SU-DHL-6 (cell line): Measurements from ENCODE around the gene GPATCH2.

Experiments used
- H2AFZ ChIP-seq: fragments of 200-600 bp; sonication (generic); 2 replicates; pipeline ENCODE4 v1.6.1; 2014; ENCODE audit warnings: low read depth, mild to moderate bottlenecking, moderate library complexity, mixed read lengths, antibody characterized with exemption, low read length; ENCODE audit not compliant: severe bottlenecking
- H3F3A ChIP-seq: fragments of 200-600 bp; shearing (Covaris generic); 2 replicates; pipeline ENCODE4 v1.6.0; 2016; ENCODE audit warnings: antibody characterized with exemption, mild to moderate bottlenecking; ENCODE audit not compliant: insufficient read depth
- H3K27ac ChIP-seq: fragments of 200-600 bp; sonication (generic); 2 replicates; pipeline ENCODE4 v1.5.1; 2016; ENCODE audit warnings: low read depth, mild to moderate bottlenecking, low read length, moderate library complexity, mixed read lengths
- H3K27me3 ChIP-seq: fragments of 200-600 bp; sonication (generic), shearing (Covaris generic); 2 replicates; pipeline ENCODE4 v1.6.0; 2014; ENCODE audit warnings: mild to moderate bottlenecking, low read length
- H3K36me3 ChIP-seq: fragments of 200-600 bp; sonication (generic); 2 replicates; pipeline ENCODE4 v1.6.1; 2014; ENCODE audit warnings: mild to moderate bottlenecking, low read length, mixed read lengths
- H3K4me2 ChIP-seq: fragments of 300-600, 200-600 bp; shearing (Covaris generic), sonication (generic); 2 replicates; pipeline ENCODE4 v1.6.0; 2014; ENCODE audit warnings: low read length, low read depth, mild to moderate bottlenecking; ENCODE audit not compliant: poor library complexity, severe bottlenecking
- H3K4me3 ChIP-seq: fragments of 200-600 bp; sonication (generic); 2 replicates; pipeline ENCODE4 v1.5.1; 2014; ENCODE audit warnings: antibody characterized with exemption, low read length, mild to moderate bottlenecking, mixed read lengths; ENCODE audit not compliant: insufficient read depth, poor library complexity, severe bottlenecking
- H3K79me2 ChIP-seq: fragments of 200-600 bp; sonication (generic); 2 replicates; pipeline ENCODE4 v1.6.1; 2014; ENCODE audit warnings: mild to moderate bottlenecking, low read length, moderate library complexity; ENCODE audit not compliant: insufficient read depth
- H3K9ac ChIP-seq: fragments of 200-600 bp; sonication (generic); 2 replicates; pipeline ENCODE4 v1.7.0; 2014; ENCODE audit warnings: mild to moderate bottlenecking, low read length
- H3K9me2 ChIP-seq: fragments of 200-600 bp; sonication (generic); replicated peaks from 2 replicates; pipeline ENCODE4 v1.6.1; 2014; ENCODE audit warnings: low read length; ENCODE audit not compliant: insufficient read depth
- H3K9me3 ChIP-seq: fragments of 200-600 bp; sonication (generic); 2 replicates; pipeline ENCODE4 v1.6.1; 2014; ENCODE audit warnings: low read length, mixed read lengths; ENCODE audit not compliant: insufficient read depth
- H4K20me1 ChIP-seq: fragments of 200-600 bp; sonication (generic); 2 replicates; pipeline ENCODE4 v1.6.1; 2014; ENCODE audit warnings: low read depth, mild to moderate bottlenecking, antibody characterized with exemption, low read length, moderate library complexity, mixed read lengths
- EZH2phosphoT487 ChIP-seq: fragments of 200-600 bp; sonication (generic), shearing (Covaris generic); conservative IDR thresholded peaks from 2 replicates; pipeline ENCODE4 v1.6.1; 2018; ENCODE audit warnings: mild to moderate bottlenecking, antibody characterized with exemption, low read length, moderate library complexity, mixed read lengths
- TF ChIP-seq, protein P1 (sequence below): fragments of 200-600 bp; sonication (generic); IDR thresholded peaks from one replicate; pipeline ENCODE4 v1.5.1; 2017; ENCODE audit warnings: antibody characterized with exemption, mild to moderate bottlenecking, low read length, moderate library complexity; ENCODE audit not compliant: insufficient read depth, poor library complexity, severe bottlenecking

The GPATCH2 gene

DNA sequence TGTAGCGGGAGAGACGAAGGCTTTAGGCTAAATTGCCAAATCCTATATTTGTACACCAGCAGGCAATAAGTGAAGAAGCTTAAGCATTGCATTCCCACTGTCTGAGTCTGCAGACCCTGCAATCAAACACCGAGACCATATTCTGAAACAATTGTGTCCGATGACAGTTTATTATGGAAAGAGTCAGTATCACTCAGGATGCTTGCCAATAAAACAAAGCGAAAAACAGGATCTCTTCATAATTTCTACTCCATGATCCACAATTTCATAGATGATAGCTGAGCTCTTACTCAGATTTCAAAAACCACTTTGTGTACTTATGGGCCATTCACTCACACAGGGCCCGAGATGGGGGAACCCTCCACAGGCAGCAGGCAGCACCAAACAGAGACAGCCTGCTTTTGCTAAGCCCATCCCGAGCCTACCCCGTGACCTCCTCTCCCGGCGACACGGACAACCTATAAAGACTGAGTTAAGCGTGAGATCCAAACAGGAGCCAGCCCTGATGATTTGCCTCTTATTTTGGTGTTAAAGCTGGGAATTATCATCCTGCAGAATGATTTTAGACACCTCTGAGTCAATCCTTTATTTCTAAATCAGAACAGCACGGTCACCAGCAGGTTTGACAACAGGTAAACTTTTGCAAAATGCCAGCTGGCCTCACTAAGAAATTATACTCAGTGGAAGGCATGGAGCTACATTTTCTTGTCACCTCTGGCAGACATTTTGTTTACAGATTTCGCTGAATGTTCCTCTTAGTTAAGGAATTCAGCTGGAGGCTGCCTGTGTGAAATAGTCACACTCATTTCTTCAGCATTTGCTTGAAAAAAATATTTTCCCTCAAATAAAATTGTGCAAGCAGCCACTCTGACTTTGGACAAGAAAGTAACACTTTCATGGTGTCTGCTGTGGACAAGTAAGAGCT lies 212.4 kb downstream of the GPATCH2 start:
- Histone ChIP-seq H3K27me3 (no peaks in the 10 kb centered on the region), H3F3A (no peaks in the 10 kb centered on the region), H2AFZ (no peak overlapping the region), H3K79me2 (no peaks in the 10 kb centered on the region), H3K27ac (no peak overlapping the region), H3K9ac (no peak overlapping the region), H3K9me3 (no peaks in the 10 kb centered on the region), H3K4me3 (no peak overlapping the region), H3K9me2 (no peaks in the 10 kb centered on the region), H3K36me3 (no peaks in the 10 kb centered on the region), H4K20me1 (no peaks in the 10 kb centered on the region), H3K4me2 (no peak overlapping the region)
- TF ChIP-seq, protein P1, sequence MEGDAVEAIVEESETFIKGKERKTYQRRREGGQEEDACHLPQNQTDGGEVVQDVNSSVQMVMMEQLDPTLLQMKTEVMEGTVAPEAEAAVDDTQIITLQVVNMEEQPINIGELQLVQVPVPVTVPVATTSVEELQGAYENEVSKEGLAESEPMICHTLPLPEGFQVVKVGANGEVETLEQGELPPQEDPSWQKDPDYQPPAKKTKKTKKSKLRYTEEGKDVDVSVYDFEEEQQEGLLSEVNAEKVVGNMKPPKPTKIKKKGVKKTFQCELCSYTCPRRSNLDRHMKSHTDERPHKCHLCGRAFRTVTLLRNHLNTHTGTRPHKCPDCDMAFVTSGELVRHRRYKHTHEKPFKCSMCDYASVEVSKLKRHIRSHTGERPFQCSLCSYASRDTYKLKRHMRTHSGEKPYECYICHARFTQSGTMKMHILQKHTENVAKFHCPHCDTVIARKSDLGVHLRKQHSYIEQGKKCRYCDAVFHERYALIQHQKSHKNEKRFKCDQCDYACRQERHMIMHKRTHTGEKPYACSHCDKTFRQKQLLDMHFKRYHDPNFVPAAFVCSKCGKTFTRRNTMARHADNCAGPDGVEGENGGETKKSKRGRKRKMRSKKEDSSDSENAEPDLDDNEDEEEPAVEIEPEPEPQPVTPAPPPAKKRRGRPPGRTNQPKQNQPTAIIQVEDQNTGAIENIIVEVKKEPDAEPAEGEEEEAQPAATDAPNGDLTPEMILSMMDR, result no peak
- TF ChIP-seq EZH2phosphoT487, result no peak

DNA sequence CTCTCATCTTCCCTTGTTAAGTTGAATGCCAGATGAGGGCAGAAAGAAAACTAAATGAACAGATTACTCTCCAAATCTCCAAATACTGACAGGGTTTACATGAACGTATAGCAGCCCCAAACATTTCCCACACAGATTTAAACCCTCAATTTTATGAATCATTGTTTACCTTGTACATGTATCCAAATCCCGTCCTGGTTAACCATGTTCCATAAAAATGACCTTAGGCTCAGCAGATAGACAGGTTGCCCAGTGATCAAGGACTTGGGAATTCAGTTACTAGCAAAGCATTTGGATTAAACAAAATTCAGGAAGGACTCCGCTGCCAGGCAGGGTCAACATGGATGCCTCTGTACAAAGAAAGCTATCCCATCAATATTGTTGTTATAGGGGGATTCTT lies 213.5 kb downstream of the GPATCH2 start:
- Histone ChIP-seq H3K9ac (no peak overlapping the region), H2AFZ (no peak overlapping the region), H4K20me1 (no peaks in the 10 kb centered on the region), H3K9me3 (no peaks in the 10 kb centered on the region), H3K9me2 (no peaks in the 10 kb centered on the region), H3K27me3 (no peaks in the 10 kb centered on the region), H3K36me3 (no peaks in the 10 kb centered on the region), H3K4me3 (no peak overlapping the region), H3K79me2 (no peaks in the 10 kb centered on the region), H3F3A (no peaks in the 10 kb centered on the region), H3K27ac (no peak overlapping the region), H3K4me2 (no peak overlapping the region)
- TF ChIP-seq, protein P1, result no peak
- TF ChIP-seq EZH2phosphoT487, result no peak

DNA sequence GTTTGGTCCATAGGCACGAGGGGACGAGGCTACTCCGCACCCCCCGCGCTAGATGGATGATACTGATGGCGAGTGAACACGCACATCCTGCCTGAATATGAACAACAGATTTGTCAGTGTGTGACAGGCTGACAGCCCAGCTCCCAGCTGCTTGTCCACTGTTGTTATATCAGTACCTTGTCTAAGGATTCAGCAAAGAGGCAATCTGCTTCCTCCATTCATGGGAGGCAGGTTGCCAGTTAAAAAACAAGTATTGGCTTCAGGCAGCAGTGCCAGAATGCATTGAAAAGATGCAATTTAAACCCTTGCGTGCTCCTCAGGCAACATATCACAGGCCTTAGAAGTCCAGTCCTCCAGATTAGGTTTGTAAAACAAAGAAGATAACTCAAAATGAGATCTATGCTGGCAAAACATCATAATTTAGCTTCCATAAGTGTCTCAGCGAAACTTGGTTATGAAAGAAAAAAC lies 223.3 kb downstream of the GPATCH2 start:
- H3K4me2 ChIP-seq, result no peak overlapping the region
- no peak overlapping the region for H3K9ac ChIP-seq
- no peak overlapping the region for H2AFZ ChIP-seq
- H3K36me3 ChIP-seq, result no peaks in the 10 kb centered on the region
- H4K20me1 ChIP-seq, result no peaks in the 10 kb centered on the region
- H3K4me3 ChIP-seq, result no peak overlapping the region
- H3F3A ChIP-seq, result no peaks in the 10 kb centered on the region
- TF ChIP-seq EZH2phosphoT487, result no peak
- TF ChIP-seq, protein P1, result no peak
- H3K9me2 ChIP-seq, result no peaks in the 10 kb centered on the region
- H3K27me3 ChIP-seq, result no peaks in the 10 kb centered on the region
- no peak overlapping the region for H3K27ac ChIP-seq
- no peaks in the 10 kb centered on the region for H3K9me3 ChIP-seq
- H3K79me2 ChIP-seq, result no peaks in the 10 kb centered on the region
